Right forelimb (tissue), 1 donor: Measurements from ENCODE around the gene LRRC8D.
"Not testable (repeated sequence)": the region's sequence is repeated elsewhere in the genome, so short reads cannot be mapped to it uniquely, and the experiment has no call there.

Experiments
- DNase-seq: peaks from one replicate; pipeline ENCODE4 v3.0.0-alpha.2; 2018

Gene LRRC8D

DNA sequence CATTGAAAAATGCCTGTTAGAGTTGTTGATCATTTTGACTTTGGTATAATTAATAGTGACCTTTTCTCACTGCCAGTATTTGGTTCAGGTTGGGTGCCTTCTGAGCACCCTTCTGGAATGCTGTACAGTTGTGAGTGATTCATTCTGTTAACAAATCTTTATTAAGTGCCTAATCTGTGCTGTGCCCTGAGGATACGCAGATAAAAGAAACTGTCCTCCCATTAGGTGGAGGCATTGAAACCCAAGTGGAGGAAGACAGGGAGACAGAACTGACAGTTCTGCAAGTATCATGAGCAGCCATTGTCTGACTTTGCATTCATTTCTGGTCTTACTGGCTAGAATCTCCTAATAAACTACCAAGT, 97.9 kb downstream of the LRRC8D start:
- DNase-seq: no peak

DNA sequence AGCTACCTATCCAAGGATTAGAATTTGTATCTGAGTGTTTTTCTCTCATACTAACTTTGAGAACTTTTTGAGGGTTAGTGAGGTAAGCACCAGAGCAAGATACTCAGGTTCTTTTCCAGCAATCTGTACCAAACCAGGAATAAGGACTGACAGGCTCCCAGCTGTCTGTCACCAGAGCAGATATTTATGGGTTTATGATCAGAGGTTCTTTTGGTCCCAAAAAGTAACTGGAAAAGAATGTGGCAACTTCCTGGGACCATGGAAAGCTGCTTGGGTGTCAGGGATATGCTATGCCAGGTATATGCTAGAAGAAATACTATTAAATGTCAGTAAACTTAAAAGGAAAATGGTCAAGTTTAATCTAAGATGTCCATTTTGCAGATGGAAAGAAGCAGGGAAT, 98.3 kb downstream of the LRRC8D start:
- no peak for DNase-seq

DNA sequence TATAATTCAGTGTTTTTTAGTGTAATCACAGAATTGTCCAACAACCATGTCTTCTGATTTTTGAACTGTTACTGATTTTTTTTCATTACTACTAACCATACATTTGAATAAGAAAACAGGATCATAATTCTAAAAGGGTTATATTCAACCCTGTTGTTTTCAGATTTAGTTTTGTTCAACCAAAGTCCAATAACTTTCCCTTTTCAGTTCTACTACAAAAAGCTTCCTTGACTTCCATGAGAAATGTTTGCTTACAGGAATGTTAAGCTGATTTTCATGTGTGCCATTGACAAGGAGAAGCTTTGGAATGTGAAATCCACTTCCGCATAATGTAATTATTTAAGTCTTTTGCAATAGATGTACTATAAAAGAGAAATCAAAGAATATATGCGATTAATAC, 102.1 kb downstream of the LRRC8D start:
- DNase-seq: no peak

DNA sequence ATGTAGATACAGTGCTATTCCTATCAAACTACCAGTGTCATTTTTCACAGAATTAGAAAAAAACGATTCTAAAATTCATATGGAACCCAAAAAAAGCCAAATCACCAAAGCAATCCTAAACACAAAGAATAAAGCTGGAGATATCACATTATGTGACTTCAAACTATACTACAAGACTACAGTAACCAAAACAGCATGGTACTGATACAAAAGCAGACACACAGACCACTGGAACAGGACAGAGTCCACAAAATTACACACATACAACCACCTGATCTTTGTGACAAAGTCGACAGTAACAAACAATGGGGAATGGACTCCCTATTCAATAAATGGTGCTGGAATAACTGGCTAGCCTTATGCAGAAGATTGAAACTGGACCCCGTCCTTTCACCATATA, 102.7 kb downstream of the LRRC8D start:
- no peak for DNase-seq

DNA sequence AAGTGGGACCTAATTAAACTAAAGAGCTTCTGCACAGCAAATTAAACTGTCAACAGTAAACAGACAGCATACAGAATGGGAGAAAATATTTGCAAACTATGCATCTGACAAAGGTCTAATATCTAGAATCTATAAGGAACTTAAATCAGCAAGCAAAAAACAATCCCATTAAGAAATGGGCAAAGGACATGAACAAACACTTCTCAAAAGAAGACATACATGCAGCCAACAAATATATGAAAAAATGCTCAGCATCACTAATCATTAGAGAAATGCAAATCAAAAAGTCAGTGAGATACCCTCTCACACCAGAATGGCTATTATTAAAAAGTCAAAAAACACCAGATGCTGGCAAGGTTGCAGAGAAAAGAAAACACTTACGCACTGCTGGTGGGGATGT, 103.2 kb downstream of the LRRC8D start:
- DNase-seq: not testable (repeated sequence)

DNA sequence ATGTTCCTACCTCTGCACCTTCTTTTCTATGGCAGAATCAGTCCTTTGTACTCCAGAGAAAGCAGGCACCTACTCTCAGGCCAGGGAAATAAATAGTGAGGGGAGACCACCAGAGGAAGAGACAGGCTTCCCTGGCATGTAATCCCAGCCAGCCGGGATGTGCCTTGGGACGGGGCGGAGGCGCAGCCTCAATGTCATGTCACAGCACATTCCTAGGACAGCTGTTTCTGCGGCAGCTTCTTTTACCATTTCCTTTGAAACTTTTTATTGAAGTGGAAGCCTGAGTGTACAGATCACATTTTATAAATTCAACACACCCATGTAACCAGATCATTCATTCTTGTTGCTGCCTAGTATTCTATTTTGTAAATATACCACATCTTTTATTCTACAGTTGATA, 106.2 kb downstream of the LRRC8D start:
- no peak for DNase-seq

DNA sequence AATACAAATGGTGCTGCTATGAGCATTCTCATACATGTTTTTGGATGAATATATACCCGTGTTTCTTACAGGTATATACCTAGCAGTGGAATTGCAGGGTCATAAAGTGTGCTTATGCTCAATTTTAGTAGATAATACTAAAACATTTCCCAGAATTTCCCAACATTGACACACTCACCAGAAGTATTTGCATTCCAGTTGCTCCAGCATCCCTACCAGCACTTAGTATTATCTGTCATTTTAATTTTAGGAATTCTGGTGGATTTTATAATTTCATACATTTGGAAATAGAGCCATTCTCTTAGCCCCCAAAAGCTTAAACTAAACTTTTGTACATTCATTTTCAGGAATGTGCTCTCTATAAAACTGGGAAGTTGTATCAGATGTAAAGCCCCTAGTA, 106.6 kb downstream of the LRRC8D start:
- no peak for DNase-seq

DNA sequence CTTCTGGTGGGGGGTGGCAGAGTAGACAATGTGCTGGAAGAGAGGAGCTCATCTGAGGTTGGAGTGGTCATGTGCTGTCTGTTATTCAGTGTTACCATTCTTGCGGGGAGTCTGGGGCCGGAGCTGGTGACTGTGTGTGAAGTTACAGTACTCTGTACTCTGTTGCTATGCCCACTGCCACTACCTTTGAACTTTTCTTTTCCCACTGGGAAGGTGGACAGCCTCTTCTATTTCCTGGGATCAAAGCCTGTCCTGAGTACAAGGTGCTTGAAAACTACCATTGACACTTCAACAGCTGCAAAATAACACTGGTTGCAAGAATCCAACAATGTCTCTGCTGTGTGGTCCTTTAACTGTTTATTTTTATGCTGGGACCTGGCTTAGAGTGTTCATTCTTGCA, 107.7 kb downstream of the LRRC8D start:
- DNase-seq: no peak

DNA sequence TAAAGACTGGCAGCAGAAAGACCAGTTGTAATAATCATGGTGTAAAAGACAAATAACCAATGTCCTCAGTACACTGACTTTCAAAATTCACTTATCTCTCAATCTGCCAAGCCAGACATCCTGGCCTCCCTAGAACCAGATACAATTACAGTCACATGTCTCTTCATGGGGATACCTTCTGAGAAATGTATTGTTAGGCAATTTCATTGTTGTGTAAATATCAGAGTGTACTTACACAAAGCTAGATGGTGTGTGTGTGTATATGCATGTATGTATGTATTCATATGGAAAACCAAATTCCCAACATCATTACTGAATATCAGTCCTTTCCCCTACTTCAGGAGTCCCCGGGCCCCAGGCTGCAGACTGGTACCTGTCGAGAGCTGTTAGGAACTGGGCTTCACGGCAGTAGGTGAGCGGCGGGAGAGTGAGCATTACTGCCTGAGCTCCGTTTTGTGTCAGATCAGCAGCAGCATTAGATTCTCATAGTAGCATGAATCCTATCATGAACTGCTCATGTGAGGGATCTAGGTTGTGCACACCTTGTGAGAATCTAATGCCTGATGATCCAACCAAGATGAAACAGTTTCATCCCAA, 108.7 kb downstream of the LRRC8D start:
- DNase-seq: no peak

DNA sequence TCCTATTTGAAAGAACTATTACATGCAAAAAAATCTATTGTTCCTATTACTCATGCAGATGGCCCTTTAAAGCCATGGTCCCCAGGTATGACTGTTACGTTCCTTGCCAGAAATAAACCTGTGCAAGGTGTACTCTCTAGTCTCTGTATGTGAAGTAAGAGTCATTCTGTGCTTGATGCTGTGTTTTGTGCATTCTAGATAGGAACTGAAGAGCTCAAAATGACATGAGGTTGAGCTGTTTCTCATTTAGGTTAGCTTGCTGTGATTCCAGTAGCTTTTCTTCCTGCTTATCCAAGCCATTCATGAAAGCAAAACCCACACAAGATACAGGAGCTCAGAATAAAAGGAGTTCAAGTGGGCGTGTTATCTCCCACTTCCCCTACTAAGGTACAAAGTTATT, 109.7 kb downstream of the LRRC8D start:
- DNase-seq: no peak

DNA sequence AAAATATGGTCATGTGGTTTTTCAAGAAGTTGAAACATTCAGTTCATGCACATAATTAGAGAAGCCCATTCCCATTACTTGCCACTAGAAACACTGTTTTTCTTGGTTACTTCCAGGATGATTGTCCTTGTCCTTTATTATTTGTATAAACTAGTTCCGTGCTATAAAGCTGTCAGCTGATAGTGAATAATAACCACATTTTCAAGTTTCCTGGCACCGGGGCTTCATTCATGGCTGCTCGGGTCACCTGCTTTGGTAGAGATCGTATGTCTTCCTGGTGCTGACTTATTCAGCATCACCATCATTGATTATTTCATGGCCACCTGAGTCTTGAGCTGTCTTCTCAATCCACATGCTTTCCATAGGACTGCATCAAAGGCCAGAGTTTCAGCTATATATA, 111.1 kb downstream of the LRRC8D start:
- no peak for DNase-seq

DNA sequence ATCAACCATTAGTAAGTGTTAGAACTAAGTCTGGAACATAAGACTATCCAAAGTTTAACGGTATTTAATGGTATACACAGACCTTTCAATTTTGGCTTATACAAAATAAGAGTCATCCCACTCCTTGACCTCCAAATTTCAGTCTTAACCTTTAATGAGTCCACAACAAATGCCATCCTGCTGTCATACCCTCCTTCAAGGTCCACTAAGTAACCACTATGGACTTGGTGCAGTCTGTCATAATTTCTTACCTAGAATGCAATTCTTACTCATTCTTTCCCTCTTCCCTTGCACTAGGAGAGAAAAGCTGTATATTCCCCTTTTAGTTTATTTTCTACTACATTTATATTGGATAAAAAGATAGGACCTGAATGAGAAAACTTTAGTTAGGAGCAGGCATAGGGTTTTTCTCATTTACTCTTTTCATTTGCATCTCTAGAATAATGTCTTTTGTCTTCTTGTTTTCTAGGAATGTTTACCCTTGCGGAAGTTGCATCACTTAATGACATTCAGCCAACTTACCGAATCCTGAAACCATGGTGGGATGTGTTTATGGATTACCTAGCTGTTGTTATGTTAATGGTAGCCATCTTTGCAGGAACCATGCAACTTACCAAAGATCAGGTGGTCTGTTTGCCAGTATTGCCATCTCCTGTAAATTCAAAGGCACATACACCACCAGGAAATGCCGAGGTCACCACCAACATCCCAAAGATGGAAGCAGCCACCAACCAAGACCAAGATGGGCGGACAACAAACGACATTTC, 111.9 kb downstream of the LRRC8D start:
- no peak for DNase-seq

DNA sequence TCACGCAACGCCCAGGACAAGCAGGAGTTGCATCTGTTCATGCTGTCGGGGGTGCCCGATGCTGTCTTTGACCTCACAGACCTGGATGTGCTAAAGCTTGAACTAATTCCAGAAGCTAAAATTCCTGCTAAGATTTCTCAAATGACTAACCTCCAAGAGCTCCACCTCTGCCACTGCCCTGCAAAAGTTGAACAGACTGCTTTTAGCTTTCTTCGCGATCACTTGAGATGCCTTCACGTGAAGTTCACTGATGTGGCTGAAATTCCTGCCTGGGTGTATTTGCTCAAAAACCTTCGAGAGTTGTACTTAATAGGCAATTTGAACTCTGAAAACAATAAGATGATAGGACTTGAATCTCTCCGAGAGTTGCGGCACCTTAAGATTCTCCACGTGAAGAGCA, 113.6 kb downstream of the LRRC8D start:
- no peak for DNase-seq

DNA sequence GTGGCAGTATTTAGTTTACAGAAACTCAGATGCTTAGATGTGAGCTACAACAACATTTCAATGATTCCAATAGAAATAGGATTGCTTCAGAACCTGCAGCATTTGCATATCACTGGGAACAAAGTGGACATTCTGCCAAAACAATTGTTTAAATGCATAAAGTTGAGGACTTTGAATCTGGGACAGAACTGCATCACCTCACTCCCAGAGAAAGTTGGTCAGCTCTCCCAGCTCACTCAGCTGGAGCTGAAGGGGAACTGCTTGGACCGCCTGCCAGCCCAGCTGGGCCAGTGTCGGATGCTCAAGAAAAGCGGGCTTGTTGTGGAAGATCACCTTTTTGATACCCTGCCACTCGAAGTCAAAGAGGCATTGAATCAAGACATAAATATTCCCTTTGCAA, 114.4 kb downstream of the LRRC8D start:
- DNase-seq: no peak

DNA sequence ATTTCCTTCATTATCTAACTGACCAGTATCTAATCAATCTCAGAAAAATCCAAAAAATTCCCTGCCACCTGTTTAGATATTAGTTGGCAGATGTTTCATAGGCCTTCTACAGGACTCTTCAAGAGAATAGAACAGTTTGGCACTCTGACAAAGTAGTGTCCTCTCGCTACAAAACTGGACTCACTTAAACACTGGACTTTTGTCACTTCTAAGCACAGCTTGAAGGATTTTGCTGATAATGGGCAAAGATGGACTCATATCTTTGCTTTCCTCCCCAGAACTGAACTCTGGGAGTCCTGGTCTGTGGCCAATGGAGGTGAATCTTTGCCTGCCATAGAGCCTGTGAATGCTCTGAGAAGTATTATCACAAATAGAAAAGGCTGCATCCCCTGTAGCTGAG, 115.9 kb downstream of the LRRC8D start:
- DNase-seq: no peak

DNA sequence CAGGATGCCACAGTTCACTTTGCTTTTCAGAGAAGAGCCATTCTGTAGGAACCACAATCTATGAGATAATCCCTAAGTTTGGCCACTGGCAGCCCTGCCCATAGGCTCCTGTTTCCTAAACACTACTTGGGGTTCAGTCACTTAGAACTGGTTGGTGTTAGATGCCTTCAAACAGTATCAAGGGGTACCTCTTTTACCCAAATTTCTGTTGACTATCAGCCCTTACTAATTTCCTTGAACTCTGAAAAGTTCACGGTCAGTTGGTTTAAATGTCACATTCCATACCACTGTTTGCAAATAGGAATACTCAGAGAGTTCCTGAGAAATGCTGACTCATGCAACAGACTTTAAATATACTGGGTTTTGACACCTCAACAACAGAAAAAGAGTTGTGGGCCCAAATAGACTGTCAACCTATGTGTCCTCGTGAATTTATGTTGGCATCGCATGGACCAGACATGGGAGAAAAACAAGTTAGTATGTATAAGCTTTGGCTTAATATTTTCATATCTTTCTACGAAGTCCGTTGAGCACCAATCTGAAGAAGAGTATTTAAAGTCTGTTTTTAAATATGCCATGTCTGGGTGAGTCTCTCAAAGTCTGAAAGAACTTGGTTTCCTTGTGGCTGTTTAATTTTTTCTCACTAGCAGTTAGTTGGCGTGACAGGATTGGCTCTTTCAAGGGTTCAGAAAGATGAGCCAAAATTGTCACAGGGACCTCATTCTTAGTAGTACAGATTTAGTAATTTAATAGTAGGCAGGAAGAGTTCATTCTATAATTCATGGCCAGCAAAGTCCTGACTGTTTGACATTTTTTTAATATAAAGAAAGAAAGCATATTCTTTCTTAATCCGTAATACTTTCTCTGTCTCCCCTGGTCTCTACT, 117.6 kb downstream of the LRRC8D start:
- no peak for DNase-seq

DNA sequence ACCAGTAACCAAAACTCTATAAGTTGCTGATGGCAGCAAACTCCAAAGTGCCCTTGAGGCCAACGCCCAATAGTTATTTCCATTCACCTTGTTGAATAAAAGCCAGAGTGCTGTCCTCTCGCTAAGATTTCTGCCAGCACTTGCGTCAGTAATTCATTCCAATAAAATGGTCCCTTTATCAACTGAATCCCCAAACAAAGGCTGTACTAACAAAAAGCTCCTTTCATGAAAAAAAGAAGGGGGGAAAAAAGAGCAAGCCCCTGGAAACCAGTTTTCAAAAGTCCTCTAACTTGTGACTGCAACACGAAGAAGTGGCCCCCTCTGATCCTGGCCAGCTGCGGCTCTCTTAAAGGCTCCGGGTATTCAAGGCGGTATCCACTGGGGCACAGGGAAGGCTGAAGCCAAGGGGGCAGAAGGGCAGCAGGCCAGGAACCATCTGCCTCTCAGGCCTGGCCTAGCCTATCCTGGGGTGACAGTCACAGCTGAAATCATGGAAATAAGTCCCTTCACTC, 118.3 kb downstream of the LRRC8D start:
- DNase-seq: no peak

DNA sequence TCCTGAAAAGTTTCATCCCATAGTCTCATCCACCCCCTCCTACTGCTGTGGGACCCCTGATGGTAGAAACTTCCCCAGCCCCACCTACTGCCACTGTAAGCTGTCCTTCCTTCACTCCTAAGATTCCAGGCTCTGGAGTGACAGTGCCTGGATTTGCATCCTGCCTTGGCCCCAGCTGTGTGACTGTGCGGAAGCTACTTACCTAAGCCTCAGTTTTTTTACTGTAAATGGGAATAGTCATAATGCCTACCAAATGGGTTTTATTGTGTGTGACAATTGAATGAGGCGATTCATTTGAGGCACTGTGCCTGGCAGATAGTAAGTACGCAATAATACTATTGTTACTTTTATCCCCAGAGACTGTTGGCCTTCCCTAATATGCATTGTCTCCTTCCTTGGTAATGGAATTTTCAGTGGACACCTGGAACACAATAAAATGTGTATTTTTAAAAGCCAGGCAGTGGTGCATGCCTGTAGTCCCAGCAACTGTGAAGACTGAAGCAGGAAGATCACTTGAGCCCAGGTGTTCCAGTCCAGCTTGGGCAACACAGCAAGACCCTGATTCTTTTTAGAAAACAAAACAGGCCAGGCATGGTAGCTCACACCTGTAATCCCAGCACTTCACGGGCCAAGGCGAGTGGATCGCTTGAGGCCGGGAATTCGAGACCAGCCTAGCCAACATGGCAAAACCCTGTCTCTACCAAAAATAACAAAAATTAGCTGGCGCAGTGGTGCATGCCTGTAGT, 119.0 kb downstream of the LRRC8D start:
- DNase-seq: no peak

DNA sequence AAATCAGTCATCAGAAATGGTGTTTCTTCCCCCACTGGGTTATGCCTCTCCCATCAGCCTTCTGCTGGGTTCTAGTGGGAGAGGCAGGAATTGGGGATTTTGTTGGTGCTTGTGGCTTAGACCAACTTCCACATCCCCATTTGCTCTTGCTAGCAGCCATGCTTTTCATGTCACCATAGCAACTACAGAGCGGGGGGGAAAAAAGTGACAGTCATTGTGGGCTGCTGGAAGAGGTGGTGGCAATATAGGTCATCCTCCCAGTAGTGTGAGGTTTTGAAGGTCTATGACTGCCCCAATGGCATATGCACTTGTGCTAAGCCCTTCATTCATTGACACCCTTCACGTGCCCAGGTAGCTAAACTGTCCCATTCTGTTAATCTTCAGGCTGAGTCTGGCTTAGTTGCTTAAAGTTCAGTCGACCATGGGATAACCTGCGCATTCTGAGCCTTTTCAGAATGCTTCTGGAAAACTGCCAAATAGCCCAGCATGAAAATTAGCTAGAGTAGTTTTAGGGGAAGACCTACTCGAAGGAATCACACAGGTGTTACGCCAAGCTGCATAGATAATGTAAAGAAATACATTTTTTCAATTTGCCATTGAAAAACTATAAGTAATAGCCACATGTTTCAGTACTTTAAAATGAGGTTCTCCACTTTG, 120.4 kb downstream of the LRRC8D start:
- no peak for DNase-seq

DNA sequence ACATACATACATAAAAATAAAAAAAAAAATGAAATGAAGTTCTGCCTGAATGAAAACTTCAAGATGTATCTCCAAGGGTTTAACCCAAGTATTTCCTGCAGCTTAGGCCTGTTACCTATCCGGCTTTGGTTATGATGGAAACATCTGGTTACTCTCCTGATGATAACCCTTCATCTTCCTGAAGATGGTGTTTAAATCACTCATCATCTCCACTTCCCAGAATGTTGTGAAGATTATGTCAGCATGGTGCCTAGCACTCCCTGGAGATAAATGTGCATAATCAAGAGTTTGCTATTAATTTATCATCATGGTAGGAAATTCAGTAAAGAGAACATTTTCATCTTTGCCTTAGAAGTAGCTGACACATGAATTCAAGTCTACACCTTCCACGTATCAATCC, 121.2 kb downstream of the LRRC8D start:
- no peak for DNase-seq

DNA sequence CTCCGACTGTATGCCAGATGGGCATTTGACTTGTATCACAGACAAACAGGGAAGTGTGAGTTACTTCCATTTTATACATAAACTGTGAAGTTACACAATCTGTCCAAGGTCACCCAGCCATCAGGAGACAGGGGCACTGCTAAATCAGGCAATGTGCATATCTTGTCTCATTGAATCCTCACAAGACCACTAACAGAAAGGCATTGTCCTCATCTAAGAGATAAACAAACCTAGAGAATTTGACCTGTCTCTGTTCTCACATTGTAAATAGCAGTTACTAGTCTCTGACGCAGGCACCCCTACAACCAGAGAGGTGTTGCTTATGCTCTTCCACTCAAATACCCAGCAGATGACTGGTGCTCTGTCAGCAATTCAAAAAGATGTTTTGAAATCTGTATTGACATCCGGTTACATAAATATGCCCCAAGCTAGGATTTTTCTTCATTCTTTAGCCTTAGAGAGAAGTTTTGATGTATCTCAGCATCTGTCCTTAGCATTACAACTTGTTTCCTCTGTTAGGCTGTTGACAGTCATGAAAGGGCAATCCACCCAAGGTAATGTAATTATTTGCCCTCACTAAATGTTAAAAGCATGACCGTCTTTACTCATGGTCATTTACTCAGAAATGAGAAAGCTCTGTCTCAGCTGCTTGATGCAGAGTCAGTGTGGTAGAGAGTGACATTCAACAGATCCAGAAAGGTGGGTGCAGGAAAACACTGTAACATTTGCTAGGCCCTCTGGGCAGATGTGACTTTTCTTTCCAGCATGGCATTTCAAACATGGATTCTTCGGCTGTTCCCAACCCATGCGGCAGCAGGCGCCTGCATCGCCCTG, 122.2 kb downstream of the LRRC8D start:
- no peak for DNase-seq
